Measurements from ENCODE around the gene DDX41.
"Not testable (repeated sequence)": the region's sequence is repeated elsewhere in the genome, so short reads cannot be mapped to it uniquely, and the experiment has no call there.

The DDX41 gene

GRCh38 chr5:177516601-177517568, at the start of gene DDX41:
Gene DDX41, minus strand, starts transcription at chr5:177516961. Its CDS starts 16 bp downstream, at chr5:177516945.
- DNase-seq, result peak; percentile 78 to 98 (median 96)

- DNase-seq, result no peak
Measured at GRCh38 chr5:177565046-177565445, 48.3 kb upstream of the DDX41 start.

- not testable (repeated sequence) for DNase-seq
Measured at GRCh38 chr5:177559446-177559941, 42.7 kb upstream of the DDX41 start.

GRCh38 chr5:177557796-177558195, 41.0 kb upstream of the DDX41 start:
- DNase-seq, result no peak

- no peak for DNase-seq
Measured at GRCh38 chr5:177557041-177557647, 40.4 kb upstream of the DDX41 start.

- DNase-seq, result no peak
Measured at GRCh38 chr5:177555665-177556064, 38.9 kb upstream of the DDX41 start.

- DNase-seq, result no peak
Measured at GRCh38 chr5:177555228-177555627, 38.5 kb upstream of the DDX41 start.

- peak; percentile 57 to 94 (median 86) for DNase-seq
Measured at GRCh38 chr5:177554474-177555111, 37.8 kb upstream of the DDX41 start, which contains the start of gene FAM193B. Gene FAM193B, minus strand, starts transcription at chr5:177554563. Its CDS starts 105 bp downstream, at chr5:177554458.

- peak in 9 of 14 donors; percentile 18 to 69 (median 50) for DNase-seq
Measured at GRCh38 chr5:177553671-177554429, 37.1 kb upstream of the DDX41 start.

- no peak for DNase-seq
Measured at GRCh38 chr5:177552839-177553455, 36.2 kb upstream of the DDX41 start.

- no peak for DNase-seq
Measured at GRCh38 chr5:177550122-177550521, 33.4 kb upstream of the DDX41 start.

GRCh38 chr5:177548495-177548894, 31.7 kb upstream of the DDX41 start:
- no peak for DNase-seq

GRCh38 chr5:177547736-177548135, 31.0 kb upstream of the DDX41 start:
- DNase-seq, result no peak

GRCh38 chr5:177546258-177546741, 29.5 kb upstream of the DDX41 start:
- DNase-seq, result peak in 4 of 14 donors; percentile 12 to 65 (median 39)

GRCh38 chr5:177545487-177546257, 28.9 kb upstream of the DDX41 start:
- DNase-seq, result no peak

- peak in 1 of 14 donors; percentile 20 for DNase-seq
Measured at GRCh38 chr5:177542816-177543465, 26.2 kb upstream of the DDX41 start.

GRCh38 chr5:177540438-177540837, 23.7 kb upstream of the DDX41 start:
- DNase-seq, result no peak

GRCh38 chr5:177539411-177539810, 22.6 kb upstream of the DDX41 start:
- no peak for DNase-seq

GRCh38 chr5:177538876-177539275, 22.1 kb upstream of the DDX41 start:
- no peak for DNase-seq
